B cell (primary cell): ENCODE data around the gene PCDH7.

Experiments
- EZH2 ChIP-seq: IDR thresholded peaks from 2 replicates; pipeline ENCODE4 v1.6.1; 2012; ENCODE audit warnings: borderline replicate concordance, low read depth, mild to moderate bottlenecking, moderate library complexity, low read length; ENCODE audit not compliant: insufficient read depth, poor library complexity, severe bottlenecking
- TF ChIP-seq, protein P1 (sequence below): fragments of 200-600 bp; IDR thresholded peaks from one replicate; pipeline ENCODE4 v1.8.0; 2022; ENCODE audit warnings: antibody characterized with exemption, mild to moderate bottlenecking

GRCh38 chr4:30722092-30722358 is 1.9 kb downstream of the PCDH7 start:
- TF ChIP-seq, protein P1, sequence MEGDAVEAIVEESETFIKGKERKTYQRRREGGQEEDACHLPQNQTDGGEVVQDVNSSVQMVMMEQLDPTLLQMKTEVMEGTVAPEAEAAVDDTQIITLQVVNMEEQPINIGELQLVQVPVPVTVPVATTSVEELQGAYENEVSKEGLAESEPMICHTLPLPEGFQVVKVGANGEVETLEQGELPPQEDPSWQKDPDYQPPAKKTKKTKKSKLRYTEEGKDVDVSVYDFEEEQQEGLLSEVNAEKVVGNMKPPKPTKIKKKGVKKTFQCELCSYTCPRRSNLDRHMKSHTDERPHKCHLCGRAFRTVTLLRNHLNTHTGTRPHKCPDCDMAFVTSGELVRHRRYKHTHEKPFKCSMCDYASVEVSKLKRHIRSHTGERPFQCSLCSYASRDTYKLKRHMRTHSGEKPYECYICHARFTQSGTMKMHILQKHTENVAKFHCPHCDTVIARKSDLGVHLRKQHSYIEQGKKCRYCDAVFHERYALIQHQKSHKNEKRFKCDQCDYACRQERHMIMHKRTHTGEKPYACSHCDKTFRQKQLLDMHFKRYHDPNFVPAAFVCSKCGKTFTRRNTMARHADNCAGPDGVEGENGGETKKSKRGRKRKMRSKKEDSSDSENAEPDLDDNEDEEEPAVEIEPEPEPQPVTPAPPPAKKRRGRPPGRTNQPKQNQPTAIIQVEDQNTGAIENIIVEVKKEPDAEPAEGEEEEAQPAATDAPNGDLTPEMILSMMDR, result no peak
- no peak for TF ChIP-seq EZH2
